22Rv1 (cell line): ENCODE results near the gene TXNL1.

ENCODE experiments used
- H3K27ac ChIP-seq: fragments of 450-650 bp; 2 replicates; pipeline ENCODE4 v1.5.1; 2017
- CTCF ChIP-seq: fragments of 450-650 bp; IDR thresholded peaks from 2 replicates; pipeline ENCODE4 v1.5.1; 2017; ENCODE audit warnings: mild to moderate bottlenecking
- ZFX ChIP-seq: fragments of 450-650 bp; IDR thresholded peaks from 2 replicates; pipeline ENCODE4 v1.6.1; 2017; ENCODE audit warnings: antibody characterized with exemption, borderline replicate concordance

TXNL1 gene

DNA sequence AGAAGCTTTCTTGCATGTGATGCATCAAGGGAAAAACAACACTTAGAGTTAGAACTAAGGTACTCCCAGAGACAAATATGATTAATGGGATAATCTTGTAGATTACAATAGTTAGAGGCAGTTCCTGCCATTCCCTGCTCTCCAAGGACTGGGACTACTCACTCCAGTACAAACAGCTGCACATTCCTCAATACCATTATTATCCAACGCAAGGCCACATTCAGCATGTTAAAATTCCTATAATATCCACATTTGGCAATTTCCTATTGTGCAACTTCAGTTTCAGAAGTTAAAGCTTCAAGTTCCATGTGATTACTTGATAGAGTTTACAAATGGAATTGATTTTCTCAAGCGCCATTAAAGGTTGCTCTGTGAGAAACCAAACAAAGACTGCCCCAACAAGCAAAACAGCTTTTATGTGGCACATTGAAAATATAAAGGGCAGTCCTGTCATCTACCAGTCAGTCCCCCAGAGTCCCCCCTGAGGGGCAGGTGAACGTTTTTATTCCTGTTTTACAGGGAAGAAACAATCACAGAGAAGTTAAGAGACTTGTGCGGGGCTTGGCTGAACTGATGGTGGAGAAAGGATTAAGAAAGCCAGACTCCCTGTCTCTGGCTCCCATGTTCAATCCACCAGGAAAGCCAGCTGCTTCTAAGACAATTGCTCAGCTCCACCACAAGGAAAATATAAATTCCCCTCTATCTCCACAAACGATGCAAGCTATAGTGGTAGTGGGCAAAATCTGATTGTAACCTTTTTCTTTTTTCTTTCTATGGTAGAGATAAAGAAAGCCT, 72.6 kb downstream of the TXNL1 start:
- H3K27ac ChIP-seq, result no peak overlapping the region

GRCh38 chr18:56565046-56565445, 73.3 kb downstream of the TXNL1 start:
- TF ChIP-seq CTCF, result no peak
- TF ChIP-seq ZFX, result no peak
- no peak overlapping the region for H3K27ac ChIP-seq

More for the DNA sequence above, 72.6 kb downstream of the TXNL1 start:
- TF ChIP-seq ZFX (no peak), CTCF (no peak)

DNA sequence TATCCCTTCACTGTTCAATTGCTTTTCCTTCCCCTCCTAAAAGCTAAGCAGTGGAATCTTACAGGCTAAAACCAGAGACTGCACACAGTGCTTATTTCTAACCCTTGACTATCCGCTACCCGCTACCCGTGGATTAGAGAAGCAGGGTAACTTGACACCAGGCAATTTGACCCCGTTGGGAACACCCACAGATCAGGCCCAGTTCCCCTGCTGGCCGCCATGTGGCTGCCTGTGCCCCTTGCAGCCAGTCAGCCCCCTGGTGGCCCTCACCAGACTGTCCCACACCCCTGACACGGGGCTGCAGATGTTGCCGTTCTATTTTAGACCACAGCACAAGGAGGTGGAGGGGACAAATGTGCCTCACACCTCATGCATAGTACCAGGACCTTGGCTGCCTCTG, 74.8 kb downstream of the TXNL1 start:
- no peak overlapping the region for H3K27ac ChIP-seq
- TF ChIP-seq CTCF (peak; percentile 13; the same call in 1 of the 2 replicates), ZFX (no peak)

GRCh38 chr18:56562479-56562878, 75.9 kb downstream of the TXNL1 start:
- TF ChIP-seq ZFX (no peak), CTCF (no peak)
- H3K27ac ChIP-seq, result no peak overlapping the region

- TF ChIP-seq ZFX (no peak), CTCF (no peak)
Observed at GRCh38 chr18:56560992-56561391, 77.4 kb downstream of the TXNL1 start.

DNA sequence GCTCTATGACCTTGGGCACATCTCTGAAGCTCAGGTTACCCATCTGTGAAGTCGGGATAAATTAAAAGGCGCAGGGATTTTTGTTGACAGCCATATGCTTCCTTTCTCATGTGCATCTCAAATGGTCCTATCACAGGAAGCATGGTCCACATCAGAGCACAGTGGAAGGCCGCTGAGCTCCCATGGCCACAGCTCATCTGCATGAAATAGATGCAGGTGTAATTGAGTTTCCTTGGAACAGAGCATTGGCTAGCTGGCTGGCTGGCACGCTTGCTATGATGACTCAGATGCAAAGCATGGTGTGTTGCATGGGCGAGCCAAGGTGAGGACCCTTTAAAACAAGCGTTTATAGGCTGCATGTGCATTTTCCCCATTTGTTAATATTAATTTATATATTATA, 79.3 kb downstream of the TXNL1 start:
- no peak overlapping the region for H3K27ac ChIP-seq

More at GRCh38 chr18:56560992-56561391, 77.4 kb downstream of the TXNL1 start:
- no peak overlapping the region for H3K27ac ChIP-seq

More for the DNA sequence above, 79.3 kb downstream of the TXNL1 start:
- TF ChIP-seq CTCF, result no peak
- TF ChIP-seq ZFX, result no peak
